HUDEP-2 (cell line): ENCODE results near the gene SGMS2.
A peak's percentile ranks its signal among the peaks of the same experiment; 100 is the strongest.
"Not testable (repeated sequence)": the region's sequence is repeated elsewhere in the genome, so short reads cannot be mapped to it uniquely, and the experiment has no call there.

Experiments used
- DNase-seq, 76 experiments: peaks; one replicate each; lab custom pipeline; 2025; ENCODE audit not compliant: unreplicated experiment in 76 of 76; lab: John Stamatoyannopoulos, UW

SGMS2 gene

GRCh38 chr4:107906458-107907100 is 81.8 kb downstream of the SGMS2 start:
- DNase-seq = no peak

GRCh38 chr4:107908377-107908776 is 83.6 kb downstream of the SGMS2 start:
- DNase-seq = no peak

- DNase-seq = peak in 36 of 76 experiments; percentile 1 to 64 (median 24)
These were observed 88.7 kb downstream of the SGMS2 start for GRCh38 chr4:107913283-107913899.

GRCh38 chr4:107915220-107915619 is 90.5 kb downstream of the SGMS2 start:
- no peak for DNase-seq

- DNase-seq = no peak
These were observed 91.9 kb downstream of the SGMS2 start for GRCh38 chr4:107916623-107917022.

GRCh38 chr4:107917500-107917899 is 92.8 kb downstream of the SGMS2 start:
- DNase-seq = no peak

GRCh38 chr4:107922486-107923473 is 98.0 kb downstream of the SGMS2 start:
- DNase-seq = no peak

- DNase-seq = not testable (repeated sequence)
These were observed 101.0 kb downstream of the SGMS2 start for GRCh38 chr4:107925713-107926112.

GRCh38 chr4:107926875-107927274 is 102.1 kb downstream of the SGMS2 start:
- DNase-seq = not testable (repeated sequence)

GRCh38 chr4:107930821-107931774 is 106.4 kb downstream of the SGMS2 start, which contains the start of gene CYP2U1:
Gene CYP2U1 (plus strand): TSS chr4:107931549. CDS start chr4:107931644, 95 bp downstream.
- peak in 27 of 76 experiments; percentile 0 to 57 (median 19) for DNase-seq

GRCh38 chr4:107931775-107932321 is 107.1 kb downstream of the SGMS2 start:
- no peak for DNase-seq

- DNase-seq = no peak
These were observed 110.5 kb downstream of the SGMS2 start for GRCh38 chr4:107935246-107935645.

GRCh38 chr4:107937040-107937439 is 112.3 kb downstream of the SGMS2 start:
- no peak for DNase-seq

- DNase-seq = no peak
These were observed 114.6 kb downstream of the SGMS2 start for GRCh38 chr4:107939307-107939706.

GRCh38 chr4:107945809-107946208 is 121.1 kb downstream of the SGMS2 start:
- no peak for DNase-seq

GRCh38 chr4:107950746-107951540 is 126.2 kb downstream of the SGMS2 start:
- DNase-seq = no peak

GRCh38 chr4:107951551-107951950 is 126.8 kb downstream of the SGMS2 start:
- no peak for DNase-seq

GRCh38 chr4:107956011-107956410 is 131.3 kb downstream of the SGMS2 start:
- no peak for DNase-seq
